Kidney epithelial cell (primary cell): ENCODE results near the gene RAD51C. TPM values are rescaled to one million over a fixed set of nuclear protein-coding genes. Genes with fewer than 3 reads are reported as not detected.
A peak's percentile ranks its signal among the peaks of the same experiment; 100 is the strongest.

Experiments used
- DNase-seq: peaks from one replicate; pipeline ENCODE4 v3.0.0-alpha.2; 2010; ENCODE audit warnings: low read depth
- H3K27me3 ChIP-seq: 2 replicates; pipeline ENCODE4 v1.6.0; 2011; ENCODE audit warnings: low read length; ENCODE audit not compliant: control insufficient read depth, insufficient read depth
- H3K36me3 ChIP-seq: 2 replicates; pipeline ENCODE4 v1.5.1; 2011; ENCODE audit warnings: low read length; ENCODE audit not compliant: control insufficient read depth, insufficient read depth
- H3K4me3 ChIP-seq: 2 replicates; pipeline ENCODE4 v1.5.1; 2011; ENCODE audit warnings: low read depth, mild to moderate bottlenecking, control low read depth, low read length
- CTCF ChIP-seq: IDR thresholded peaks from 2 replicates; pipeline ENCODE4 v1.5.1; 2011; ENCODE audit warnings: mild to moderate bottlenecking, moderate library complexity, low read length, control low read depth, inconsistent platforms; ENCODE audit not compliant: insufficient read depth, poor library complexity, severe bottlenecking
- total RNA-seq: library from RNA; depleted of rRNA; stranded (reverse); fragments of >200 nt; gene quantifications from 2 replicates; pipeline ENCODE4 v1.2.3, GENCODE V29; 2015

The RAD51C gene
- total RNA-seq, 1 donor from 2014 or later = 26.9 TPM

GRCh38 chr17:58702708-58703107, 10.3 kb downstream of the RAD51C start:
- Histone ChIP-seq H3K36me3 (no peaks in the 10 kb centered on the region), H3K4me3 (no peak overlapping the region), H3K27me3 (no peaks in the 10 kb centered on the region)
- DNase-seq = no peak
- no peak for TF ChIP-seq CTCF

- TF ChIP-seq CTCF = no peak
- H3K36me3 ChIP-seq = no peaks in the 10 kb centered on the region
- H3K27me3 ChIP-seq = no peaks in the 10 kb centered on the region
- DNase-seq = no peak
- no peak overlapping the region for H3K4me3 ChIP-seq
These were observed 10.9 kb downstream of the RAD51C start for GRCh38 chr17:58703137-58703915.

GRCh38 chr17:58703916-58704286, 11.5 kb downstream of the RAD51C start:
- DNase-seq = no peak
- TF ChIP-seq CTCF = no peak
- no peaks in the 10 kb centered on the region for H3K27me3 ChIP-seq
- no peak overlapping the region for H3K4me3 ChIP-seq
- H3K36me3 ChIP-seq = no peaks in the 10 kb centered on the region

- TF ChIP-seq CTCF = no peak
- no peak for DNase-seq
- Histone ChIP-seq H3K36me3 (no peaks in the 10 kb centered on the region), H3K4me3 (no peak overlapping the region), H3K27me3 (no peaks in the 10 kb centered on the region)
These were observed 14.1 kb downstream of the RAD51C start for GRCh38 chr17:58706351-58707140.

- no peak overlapping the region for H3K4me3 ChIP-seq
- no peaks in the 10 kb centered on the region for H3K36me3 ChIP-seq
- no peak for DNase-seq
- no peaks in the 10 kb centered on the region for H3K27me3 ChIP-seq
- TF ChIP-seq CTCF = peak; percentile 65
These were observed 18.6 kb downstream of the RAD51C start for GRCh38 chr17:58710948-58711552.
